Measurements from ENCODE around the gene SPAG9.

The SPAG9 gene

DNA sequence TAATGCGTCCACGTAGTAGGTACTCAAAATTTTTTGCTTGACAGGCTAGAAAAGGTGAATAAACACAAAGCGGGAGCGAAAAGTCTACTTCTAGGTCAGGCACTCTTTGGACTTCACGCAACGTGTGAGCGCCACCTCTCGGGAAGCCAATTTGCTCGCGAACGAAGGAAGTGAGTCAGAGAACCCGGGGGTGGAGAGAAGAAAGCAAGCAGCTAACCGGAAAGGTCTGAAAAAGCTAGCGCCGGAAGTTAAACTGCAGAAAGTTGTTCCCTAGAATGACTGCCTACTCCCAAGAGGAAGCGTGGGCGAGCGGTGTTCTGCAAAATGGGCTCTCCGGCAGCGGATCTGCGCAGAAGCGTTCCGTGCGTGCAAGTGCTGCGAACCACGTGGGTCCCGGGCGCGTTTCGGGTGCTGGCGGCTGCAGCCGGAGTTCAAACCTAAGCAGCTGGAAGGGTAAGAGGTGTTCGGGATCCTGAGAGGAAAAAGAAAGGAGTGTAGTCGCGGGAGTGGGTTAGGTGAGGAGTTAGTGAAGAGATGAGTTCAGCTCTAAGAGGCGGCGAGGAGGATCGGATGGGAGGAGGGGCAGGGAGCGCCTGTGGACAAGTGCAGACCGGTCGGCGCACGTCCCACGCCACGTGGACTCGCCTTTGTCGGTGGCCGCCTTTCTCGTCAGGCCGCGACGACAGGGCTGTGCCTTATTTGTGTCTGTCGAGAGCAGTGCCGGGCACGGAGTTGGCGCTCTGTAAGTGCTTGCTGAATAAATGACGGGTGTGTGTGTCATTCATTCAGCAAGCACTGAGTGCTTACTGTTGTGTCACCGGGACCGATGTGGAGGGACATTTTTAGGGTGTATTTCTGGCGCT, 32.8 kb upstream of the SPAG9 start, which contains the start of gene NME1:
Gene NME1, plus strand, starts transcription at position 350 of the 863 bp plus-strand sequence. CDS start 2,096 bp downstream, outside the sequence.
- in situ Hi-C loops (cut with HindIII; ENCODE audit: low pct_ligation_motif_present, low sequenced_read_pairs): no loop called here
- H3K27ac ChIP-seq: peak within 1 kb of the TSS; percentile 75
- DNase-seq: peak; percentile 99
- H3K4me3 ChIP-seq (ENCODE audit: low read depth, low read length): peak within 1 kb of the TSS; percentile 95
- TF ChIP-seq, protein P1, sequence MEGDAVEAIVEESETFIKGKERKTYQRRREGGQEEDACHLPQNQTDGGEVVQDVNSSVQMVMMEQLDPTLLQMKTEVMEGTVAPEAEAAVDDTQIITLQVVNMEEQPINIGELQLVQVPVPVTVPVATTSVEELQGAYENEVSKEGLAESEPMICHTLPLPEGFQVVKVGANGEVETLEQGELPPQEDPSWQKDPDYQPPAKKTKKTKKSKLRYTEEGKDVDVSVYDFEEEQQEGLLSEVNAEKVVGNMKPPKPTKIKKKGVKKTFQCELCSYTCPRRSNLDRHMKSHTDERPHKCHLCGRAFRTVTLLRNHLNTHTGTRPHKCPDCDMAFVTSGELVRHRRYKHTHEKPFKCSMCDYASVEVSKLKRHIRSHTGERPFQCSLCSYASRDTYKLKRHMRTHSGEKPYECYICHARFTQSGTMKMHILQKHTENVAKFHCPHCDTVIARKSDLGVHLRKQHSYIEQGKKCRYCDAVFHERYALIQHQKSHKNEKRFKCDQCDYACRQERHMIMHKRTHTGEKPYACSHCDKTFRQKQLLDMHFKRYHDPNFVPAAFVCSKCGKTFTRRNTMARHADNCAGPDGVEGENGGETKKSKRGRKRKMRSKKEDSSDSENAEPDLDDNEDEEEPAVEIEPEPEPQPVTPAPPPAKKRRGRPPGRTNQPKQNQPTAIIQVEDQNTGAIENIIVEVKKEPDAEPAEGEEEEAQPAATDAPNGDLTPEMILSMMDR (IDR thresholded peaks at IDR 0.05; ENCODE audit: low read depth, low read length, missing control alignments): peak; percentile 92
- H3K36me3 ChIP-seq (replicated peaks): peaks cover 18% of the 10 kb centered on the region
- H3K27me3 ChIP-seq (replicated peaks): no peaks in the 10 kb centered on the region

DNA sequence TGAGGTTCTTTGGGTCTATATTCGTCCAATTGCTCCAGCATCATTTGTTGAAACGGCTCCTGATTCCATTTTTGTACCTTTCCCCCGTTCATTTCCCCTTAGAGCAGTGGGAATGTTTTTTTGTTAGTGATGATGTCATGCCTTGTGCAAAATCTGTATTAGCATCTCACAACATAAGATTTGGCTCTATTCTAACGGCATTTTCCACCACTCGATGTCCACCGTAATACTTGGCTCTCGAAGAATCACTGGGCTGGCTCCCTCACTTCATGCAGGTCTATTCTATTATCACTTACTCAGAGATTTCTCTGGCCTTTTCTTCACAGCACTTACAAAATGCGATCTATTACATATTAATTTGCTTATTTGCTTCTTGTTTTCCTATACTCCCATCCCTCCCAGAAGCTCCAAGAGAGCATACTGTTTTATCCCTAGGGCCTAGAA, 32.1 kb upstream of the SPAG9 start:
- TF ChIP-seq, protein P1 (IDR thresholded peaks at IDR 0.05; ENCODE audit: low read depth, low read length, missing control alignments): no peak

DNA sequence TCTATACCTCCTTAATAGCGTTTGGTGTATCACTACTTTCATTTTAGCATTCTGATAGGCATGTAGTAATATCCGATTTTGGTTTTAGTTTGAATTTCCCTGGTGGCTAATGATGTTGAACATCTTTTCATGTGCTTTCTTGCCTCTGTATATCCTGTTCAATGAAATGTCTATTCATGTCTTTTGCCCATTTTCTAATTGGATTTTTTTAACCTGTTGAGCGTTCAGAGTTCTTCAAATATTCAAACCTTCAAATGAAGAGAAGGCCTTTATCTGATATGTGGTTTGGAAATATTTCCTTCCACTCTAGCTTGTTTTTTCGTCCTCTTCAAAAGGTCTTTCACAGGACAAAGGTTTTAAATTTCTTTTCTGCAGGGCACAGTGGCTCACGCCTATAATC, 30.3 kb upstream of the SPAG9 start:
- Histone ChIP-seq H3K4me3 (ENCODE audit: low read depth, low read length) (no peak overlapping the region), H3K27me3 (replicated peaks) (no peaks in the 10 kb centered on the region), H3K27ac (no peak overlapping the region), H3K36me3 (replicated peaks) (peaks cover 3% of the 10 kb centered on the region)
- TF ChIP-seq, protein P1 (IDR thresholded peaks at IDR 0.05; ENCODE audit: low read depth, low read length, missing control alignments): no peak
- in situ Hi-C loops (cut with HindIII; ENCODE audit: low pct_ligation_motif_present, low sequenced_read_pairs): no loop called here
- no peak for DNase-seq

More for the DNA sequence above, 32.1 kb upstream of the SPAG9 start:
- in situ Hi-C loops (cut with HindIII; ENCODE audit: low pct_ligation_motif_present, low sequenced_read_pairs): no loop called here
- Histone ChIP-seq H3K27me3 (replicated peaks) (no peaks in the 10 kb centered on the region), H3K36me3 (replicated peaks) (peaks cover 13% of the 10 kb centered on the region), H3K27ac (peak overlapping the region; percentile 73), H3K4me3 (ENCODE audit: low read depth, low read length) (peak overlapping the region; percentile 37)
- DNase-seq: no peak

DNA sequence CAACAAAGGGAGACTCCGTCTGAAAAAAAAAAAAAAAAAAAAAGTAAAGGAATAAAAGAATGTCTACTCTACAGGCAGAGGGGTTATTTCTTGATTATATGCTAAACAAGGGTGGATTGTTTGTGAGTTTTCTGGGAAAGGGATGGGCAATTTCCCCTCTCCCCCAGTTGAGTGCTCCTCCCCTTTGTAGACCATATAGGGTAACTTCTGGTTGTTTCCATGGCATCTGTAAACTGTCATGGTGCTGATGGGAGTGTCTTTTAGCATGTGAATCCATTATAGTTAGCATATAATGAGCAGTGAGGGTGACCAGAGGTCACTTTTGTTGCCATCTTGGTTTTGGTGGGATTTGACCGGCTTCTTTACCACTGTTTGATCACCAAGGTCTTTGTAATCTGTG, 28.5 kb upstream of the SPAG9 start:
- TF ChIP-seq, protein P1 (IDR thresholded peaks at IDR 0.05; ENCODE audit: low read depth, low read length, missing control alignments): no peak
- Histone ChIP-seq H3K36me3 (replicated peaks) (no peaks in the 10 kb centered on the region), H3K27ac (no peak overlapping the region), H3K27me3 (replicated peaks) (no peaks in the 10 kb centered on the region), H3K4me3 (ENCODE audit: low read depth, low read length) (no peak overlapping the region)
- in situ Hi-C loops (cut with HindIII; ENCODE audit: low pct_ligation_motif_present, low sequenced_read_pairs): no loop called here
- DNase-seq: no peak

DNA sequence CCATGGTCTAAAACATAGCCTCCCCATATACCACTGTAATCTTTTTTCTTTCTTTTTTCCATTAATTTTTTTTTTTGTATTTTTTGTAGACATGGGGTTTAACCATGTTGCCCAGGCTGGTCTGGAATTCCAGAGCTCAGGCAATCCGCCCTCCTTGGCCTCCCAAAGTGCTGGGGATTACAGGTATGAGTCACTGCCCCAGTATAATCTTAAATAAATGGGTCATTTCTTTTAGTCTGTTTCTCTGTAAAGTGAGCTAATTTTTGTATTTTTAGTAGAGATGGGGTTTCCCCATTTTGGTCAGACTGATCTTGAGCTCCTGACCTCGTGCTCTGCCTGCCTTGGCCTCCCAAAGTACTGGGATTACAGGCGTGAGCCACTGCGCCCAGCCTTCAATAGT, 27.0 kb upstream of the SPAG9 start:
- no peak for DNase-seq
- H3K27me3 ChIP-seq (replicated peaks): no peaks in the 10 kb centered on the region
- in situ Hi-C loops (cut with HindIII; ENCODE audit: low pct_ligation_motif_present, low sequenced_read_pairs): no loop called here
- H3K36me3 ChIP-seq (replicated peaks): no peaks in the 10 kb centered on the region
- TF ChIP-seq, protein P1 (IDR thresholded peaks at IDR 0.05; ENCODE audit: low read depth, low read length, missing control alignments): no peak
- H3K27ac ChIP-seq: no peak overlapping the region
- H3K4me3 ChIP-seq (ENCODE audit: low read depth, low read length): no peak overlapping the region

Measured in brain microvascular endothelial cell (primary cell).